HG03457 (cell line): Measurements from ENCODE around the gene GCC2.
"Not testable (repeated sequence)": the region's sequence is repeated elsewhere in the genome, so short reads cannot be mapped to it uniquely, and the experiment has no call there.

Source experiments
- ATAC-seq: cut with Tn5 transposase; IDR thresholded peaks from one replicate; pipeline ENCODE4 v1.9.1; 2021; ENCODE audit warnings: moderate number of reproducible peaks; ENCODE audit not compliant: unreplicated experiment

GCC2 gene

GRCh38 chr2:108444941-108445840, 3.8 kb upstream of the GCC2 start:
- no peak for ATAC-seq

GRCh38 chr2:108446703-108447102, 2.3 kb upstream of the GCC2 start:
- ATAC-seq = no peak

GRCh38 chr2:108447947-108448677, 894 bp upstream of the GCC2 start:
- ATAC-seq = no peak

DNA sequence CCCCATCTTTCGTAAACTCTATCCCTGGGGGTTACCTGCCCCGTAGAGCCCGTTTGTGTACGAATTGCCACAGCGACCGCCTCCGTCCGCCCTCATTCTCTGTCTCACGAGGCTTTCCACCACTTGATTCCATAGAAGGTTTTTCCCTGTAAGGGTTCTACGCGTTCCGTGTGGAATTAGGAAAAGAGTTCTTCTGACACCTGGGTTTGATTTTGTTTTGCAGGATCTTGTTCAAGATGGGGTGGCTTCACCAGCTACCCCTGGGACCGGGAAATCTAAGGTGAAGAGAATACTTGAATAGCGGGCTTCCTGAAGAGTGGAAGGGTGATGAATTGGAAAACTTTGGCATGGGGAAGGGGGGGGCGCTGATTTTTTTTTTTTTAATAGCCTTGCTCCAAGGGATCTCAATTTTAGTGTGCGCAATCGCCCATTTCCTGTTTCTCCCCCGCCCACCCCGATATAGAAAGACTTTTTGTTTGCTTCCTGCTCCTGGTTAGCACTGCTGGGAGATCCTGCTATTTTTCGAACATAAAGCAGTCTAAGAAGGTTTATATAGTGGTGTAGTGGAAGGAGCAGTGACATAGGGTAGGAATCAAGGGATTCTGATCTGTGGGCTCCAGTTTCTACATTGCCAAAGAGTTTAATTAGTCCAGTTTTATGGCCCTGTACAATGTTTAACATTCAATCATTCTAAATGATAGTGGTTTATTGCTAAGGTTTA, 564 bp downstream of the GCC2 start:
- ATAC-seq = peak; percentile 30

DNA sequence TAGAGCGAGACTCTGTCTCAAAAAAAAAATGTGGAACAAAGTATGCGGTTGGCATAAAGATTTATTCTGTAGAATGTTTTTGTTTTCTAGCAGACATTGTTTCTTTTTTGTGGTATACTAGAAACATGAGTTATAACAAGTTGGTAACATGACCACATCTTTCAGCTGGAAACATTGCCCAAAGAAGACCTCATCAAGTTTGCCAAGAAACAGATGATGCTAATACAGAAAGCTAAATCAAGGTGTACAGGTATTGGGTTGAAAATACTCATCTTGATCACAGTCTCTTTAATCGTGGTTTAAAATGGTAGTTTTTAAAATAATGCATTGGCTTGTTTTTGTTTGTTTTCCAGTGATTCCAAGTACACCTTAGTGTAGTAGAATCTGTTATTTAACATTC, 1.9 kb downstream of the GCC2 start:
- ATAC-seq = no peak

- no peak for ATAC-seq
These were observed 3.0 kb downstream of the GCC2 start for GRCh38 chr2:108451976-108452375.

DNA sequence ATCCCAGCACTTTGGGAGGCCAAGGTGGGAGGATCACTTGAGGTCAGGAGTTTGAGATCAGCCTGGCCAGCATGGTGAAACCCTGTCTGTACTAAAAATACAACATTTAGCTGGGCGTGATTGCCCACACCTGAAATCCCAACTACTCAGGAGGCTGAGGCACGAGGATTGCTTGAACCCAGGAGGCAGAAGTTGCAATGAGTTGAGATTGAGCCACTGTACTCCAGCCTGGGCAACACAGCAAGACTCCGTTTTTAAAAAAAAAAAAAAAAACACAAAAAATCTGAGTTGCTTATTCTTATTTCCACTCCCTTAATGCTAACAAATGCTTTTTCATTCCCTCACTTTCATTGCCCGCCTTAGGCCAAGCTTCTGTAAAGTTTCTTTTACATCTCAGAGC, 4.5 kb downstream of the GCC2 start:
- not testable (repeated sequence) for ATAC-seq

DNA sequence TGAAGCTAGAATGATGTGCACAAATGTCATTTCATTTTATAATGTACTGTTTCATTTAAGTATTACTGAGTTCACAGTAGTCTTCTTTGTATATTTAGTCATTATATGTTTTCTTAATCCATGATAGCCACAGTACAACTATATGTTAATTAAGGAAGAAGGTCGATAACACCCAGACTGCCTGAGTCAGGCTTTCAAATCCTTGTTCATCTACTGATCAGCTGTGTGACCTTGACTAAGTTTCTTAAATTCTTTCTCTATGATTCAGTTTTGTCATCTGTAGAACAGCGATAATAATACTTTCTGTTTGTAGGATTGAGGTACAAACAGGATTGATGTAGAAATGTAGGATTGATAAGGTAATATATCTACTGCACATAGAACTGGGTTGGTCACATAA, 5.4 kb downstream of the GCC2 start:
- no peak for ATAC-seq

GRCh38 chr2:108455571-108455970, 6.6 kb downstream of the GCC2 start:
- ATAC-seq = no peak

DNA sequence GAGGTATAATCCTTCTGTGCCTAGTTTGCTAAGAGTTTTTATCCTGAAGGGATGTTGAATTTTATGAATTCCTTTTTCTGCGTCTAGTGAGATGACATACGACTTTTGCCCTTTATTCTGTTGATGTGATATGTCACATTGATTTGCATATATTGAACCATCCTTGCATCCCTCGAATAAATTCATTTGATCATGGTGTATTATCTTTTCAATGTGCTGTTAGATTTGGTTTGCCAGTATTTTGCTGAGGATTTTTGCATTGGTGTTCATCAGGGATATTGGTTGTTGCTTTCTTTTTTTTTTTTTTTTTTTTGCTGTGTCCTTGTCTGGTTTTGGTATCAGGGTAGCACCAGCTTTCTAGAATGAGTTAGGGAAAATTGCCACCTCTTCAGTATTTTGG, 9.1 kb downstream of the GCC2 start:
- no peak for ATAC-seq

DNA sequence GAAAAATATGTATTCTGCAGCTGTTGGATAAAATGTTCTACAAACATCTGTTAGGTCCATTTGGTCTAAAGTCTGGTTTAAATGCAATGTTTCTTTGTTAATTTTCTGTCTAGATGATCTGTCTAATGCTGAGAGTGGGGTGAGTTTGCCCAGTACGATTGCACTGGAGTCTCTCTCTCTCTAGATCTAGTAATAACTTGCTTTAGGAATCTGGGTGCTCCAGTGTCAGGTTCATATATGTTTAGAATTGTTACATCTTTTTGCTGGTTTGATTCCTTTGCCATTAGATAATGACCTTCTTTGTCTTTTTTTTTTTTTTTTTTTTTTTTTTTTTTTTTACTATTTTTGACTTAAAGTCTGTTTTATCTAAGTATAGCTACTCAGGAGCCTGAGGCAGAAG, 10.4 kb downstream of the GCC2 start:
- no peak for ATAC-seq

DNA sequence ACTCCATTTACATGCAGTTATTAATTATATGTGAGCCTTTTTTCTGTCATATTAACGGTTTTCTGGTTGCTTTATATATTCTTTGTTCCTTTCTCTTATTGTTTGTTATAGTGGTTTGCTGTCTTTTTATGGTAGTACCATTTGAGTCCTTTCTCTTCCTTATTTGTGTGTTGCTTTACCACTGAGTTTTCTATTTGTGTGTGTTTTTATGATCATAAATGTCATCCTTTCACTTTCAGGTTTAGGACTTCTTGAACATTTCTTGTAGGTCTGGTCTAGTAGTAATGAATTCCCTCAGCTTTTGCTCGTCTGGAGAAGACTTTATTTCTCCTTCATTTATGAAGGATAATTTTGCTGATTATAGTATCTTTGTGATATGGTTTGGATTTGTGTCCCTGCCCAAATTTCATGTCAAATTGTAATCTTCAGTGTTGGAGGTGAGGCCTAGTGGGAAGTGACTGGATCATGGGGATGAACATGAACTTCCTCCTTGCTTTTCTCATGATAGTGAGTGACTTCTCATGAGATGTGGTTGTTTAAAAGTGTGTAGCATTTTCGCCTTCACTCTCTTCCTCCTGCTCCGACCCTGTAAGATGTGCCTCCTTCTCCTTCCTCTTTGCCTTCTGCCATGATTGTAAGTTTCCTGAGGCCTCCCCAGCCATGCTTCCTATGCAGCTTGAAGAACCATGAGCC, 11.5 kb downstream of the GCC2 start:
- peak; percentile 66 for ATAC-seq

DNA sequence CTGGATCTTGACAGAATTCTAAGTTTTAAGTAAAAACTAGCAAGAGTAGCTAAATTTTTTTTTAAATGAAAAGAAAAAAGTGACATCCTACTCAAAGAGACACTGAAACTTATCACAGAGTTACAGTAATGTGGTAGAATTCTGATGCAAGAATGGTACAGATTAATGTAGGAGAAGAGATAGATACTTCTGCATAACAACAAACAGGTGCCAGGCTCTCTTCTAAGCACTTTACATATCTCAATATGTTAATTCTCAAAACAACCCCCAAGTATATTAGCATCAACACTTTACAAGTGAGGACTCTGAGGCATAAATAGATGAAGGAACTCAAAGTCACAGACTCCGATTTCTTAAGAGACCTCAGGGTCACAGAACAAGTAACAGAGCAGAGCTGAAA, 28.1 kb downstream of the GCC2 start:
- ATAC-seq = no peak

GRCh38 chr2:108485253-108485652, 36.2 kb downstream of the GCC2 start:
- ATAC-seq = no peak

DNA sequence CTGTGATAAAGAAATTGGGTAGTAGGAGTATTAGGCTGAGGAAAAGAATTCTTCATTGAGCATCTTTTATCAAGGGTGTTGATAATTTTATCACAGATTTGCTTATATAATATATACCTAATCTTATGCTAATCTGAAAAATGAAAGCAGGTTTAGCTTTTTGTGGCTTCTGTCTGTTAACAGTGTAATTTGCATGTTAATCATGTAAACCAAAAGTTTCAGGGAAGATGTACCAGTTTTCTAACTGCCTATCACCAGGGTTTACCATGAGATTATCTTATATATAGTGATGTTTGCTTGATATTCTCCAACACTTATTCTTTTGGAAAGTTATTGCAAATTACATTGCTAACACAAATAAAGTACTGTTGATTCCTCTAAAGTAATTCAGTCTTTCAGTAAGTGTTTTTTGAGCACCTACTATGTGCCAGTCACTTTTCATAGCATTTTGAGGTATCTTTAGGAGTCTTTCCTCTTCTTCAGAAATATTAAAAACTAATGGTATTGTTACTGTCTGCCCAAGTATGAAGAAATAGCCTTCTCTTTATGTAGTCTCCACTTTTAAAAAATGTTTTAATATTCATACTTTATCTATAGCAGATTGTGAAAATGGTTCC, 41.6 kb downstream of the GCC2 start:
- ATAC-seq = no peak

- no peak for ATAC-seq
These were observed 42.8 kb downstream of the GCC2 start for GRCh38 chr2:108491848-108492247.

DNA sequence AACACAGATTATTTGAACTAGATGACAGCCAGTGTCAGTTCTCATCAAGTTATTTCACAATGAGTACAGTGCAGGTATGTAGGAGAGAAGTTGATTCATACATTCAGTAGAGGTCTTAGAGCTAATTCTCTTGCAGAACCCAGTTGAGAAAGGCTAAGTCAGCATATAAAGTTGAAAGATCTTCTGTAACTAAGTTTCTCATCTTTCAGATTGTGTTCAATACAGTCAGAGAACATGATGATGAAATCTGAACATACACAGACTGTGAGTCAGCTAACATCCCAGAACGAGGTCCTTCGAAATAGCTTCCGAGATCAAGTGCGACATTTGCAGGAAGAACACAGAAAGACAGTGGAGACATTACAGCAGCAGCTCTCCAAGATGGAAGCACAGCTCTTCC, 43.4 kb downstream of the GCC2 start:
- ATAC-seq = no peak

DNA sequence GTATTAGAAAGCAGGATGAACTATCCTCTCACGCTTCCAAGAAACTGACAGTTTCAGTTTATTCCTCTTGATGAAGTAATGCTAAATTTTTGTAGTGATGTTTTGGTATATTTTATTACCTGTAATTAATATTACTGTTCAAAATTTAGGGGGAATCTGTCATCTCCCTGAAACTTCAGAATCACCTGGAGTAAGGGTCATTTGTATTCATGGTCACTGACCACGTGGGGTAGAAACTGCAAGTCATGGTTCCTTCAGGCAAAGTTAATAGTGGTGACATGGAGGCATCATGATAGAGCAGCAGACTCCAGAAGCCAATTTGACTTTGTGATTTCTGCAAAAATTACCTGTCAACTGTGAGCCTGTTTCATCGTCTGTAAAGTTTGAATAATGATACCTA, 47.2 kb downstream of the GCC2 start:
- ATAC-seq = not testable (repeated sequence)

DNA sequence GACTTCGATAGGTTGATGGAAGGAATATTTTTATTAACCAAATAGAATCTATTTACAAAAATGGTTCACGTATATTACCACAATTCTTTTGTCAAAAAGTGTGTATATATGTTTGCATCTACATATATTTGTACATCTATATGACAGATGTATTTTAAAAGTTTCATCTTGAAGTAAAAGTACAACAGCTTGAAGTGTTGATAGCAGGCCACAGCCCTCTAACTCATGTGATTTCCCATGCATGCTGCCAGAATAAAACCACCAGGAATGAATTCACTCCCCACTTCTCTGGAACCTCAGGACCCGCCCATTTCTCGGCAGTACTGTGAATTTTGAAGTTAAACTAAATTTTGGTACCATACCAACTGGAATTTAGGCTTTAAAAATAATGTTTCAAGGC, 58.6 kb downstream of the GCC2 start:
- ATAC-seq = not testable (repeated sequence)

DNA sequence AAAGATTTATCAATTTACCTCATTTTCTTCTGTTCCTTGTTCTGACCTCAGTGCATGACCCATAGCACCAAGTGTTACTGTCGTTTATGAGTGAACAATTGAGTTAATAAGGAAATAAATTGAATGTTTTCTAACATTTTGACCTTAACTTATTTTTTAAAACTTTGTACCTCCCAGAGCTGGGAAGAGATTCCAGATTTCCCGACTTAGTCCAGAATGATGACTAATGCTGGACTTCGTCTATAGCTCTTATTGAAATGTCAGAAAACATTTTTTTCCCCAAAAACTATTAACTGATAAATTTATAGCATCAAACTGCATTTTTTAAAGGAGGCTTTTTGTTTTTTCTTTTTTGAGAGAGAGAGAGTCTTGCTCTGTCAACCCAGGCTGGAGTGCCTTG, 63.4 kb downstream of the GCC2 start:
- ATAC-seq = not testable (repeated sequence)

GRCh38 chr2:108514478-108514877, 65.5 kb downstream of the GCC2 start:
- ATAC-seq = not testable (repeated sequence)
